Liver (tissue), 9 donors: ENCODE data around the gene PPP1R13B. TPM values are rescaled to one million over a fixed set of nuclear protein-coding genes. Genes with fewer than 3 reads are reported as not detected.

Experiments used
- DNase-seq: peaks from one replicate; pipeline ENCODE4 v3.0.0-alpha.2; 2017; ENCODE audit warnings: low spot score
- H3K27ac ChIP-seq, 2 donors: one replicate each; pipeline ENCODE4 v1.7.0; 2013; ENCODE audit warnings: inconsistent platforms in 2 of 2, low read length in 2 of 2, control low read depth in 1 of 2, low read depth in 1 of 2, mild to moderate bottlenecking in 1 of 2
- H3K27me3 ChIP-seq, 4 donors: one replicate each; pipeline versions ENCODE4 v1.6.1 to v1.7.0; 2013; ENCODE audit warnings: low read length in 3 of 4, inconsistent platforms in 1 of 4, mild to moderate bottlenecking in 1 of 4, moderate library complexity in 1 of 4; ENCODE audit not compliant: control insufficient read depth in 4 of 4, insufficient read depth in 4 of 4
- H3K36me3 ChIP-seq, 4 donors: one replicate each; pipeline versions ENCODE4 v1.6.1 to v1.7.0; 2013; ENCODE audit warnings: low read length in 3 of 4, mild to moderate bottlenecking in 3 of 4, low read depth in 1 of 4, moderate library complexity in 1 of 4; ENCODE audit not compliant: control insufficient read depth in 4 of 4, insufficient read depth in 3 of 4
- H3K4me1 ChIP-seq, 4 donors: one replicate each; pipeline versions ENCODE4 v1.6.1 to v1.7.0; 2013; ENCODE audit warnings: low read length in 3 of 4, mild to moderate bottlenecking in 3 of 4, moderate library complexity in 1 of 4; ENCODE audit not compliant: control insufficient read depth in 4 of 4, insufficient read depth in 4 of 4
- H3K4me3 ChIP-seq, 3 donors: one replicate each; pipeline versions ENCODE4 v1.6.1 to v1.7.0; 2013; ENCODE audit warnings: low read length in 3 of 3, control low read depth in 1 of 3, low read depth in 1 of 3, mild to moderate bottlenecking in 1 of 3
- H3K9ac ChIP-seq, 2 donors: one replicate each; pipeline ENCODE4 v1.7.0; 2013; ENCODE audit warnings: low read length in 2 of 2, mild to moderate bottlenecking in 2 of 2, moderate library complexity in 2 of 2, control low read depth in 1 of 2, low read depth in 1 of 2
- H3K9me3 ChIP-seq, 4 donors: one replicate each; pipeline versions ENCODE4 v1.6.1 to v1.7.0; 2013; ENCODE audit warnings: low read length in 3 of 4; ENCODE audit not compliant: control insufficient read depth in 4 of 4
- ATF3 ChIP-seq: IDR thresholded peaks from 2 replicates; pipeline ENCODE4 v1.6.1; 2016; ENCODE audit warnings: antibody characterized with exemption
- CTCF ChIP-seq: fragments of 150-350 bp; IDR thresholded peaks from 2 replicates; pipeline ENCODE4 v1.5.1; 2017; ENCODE audit warnings: improper control_type of control experiment, low read depth, low read length; ENCODE audit not compliant: missing input control
- EGR1 ChIP-seq, 2 donors: IDR thresholded peaks; 2 replicates each; pipeline ENCODE4 v1.6.1; 2016 to 2018; ENCODE audit warnings: antibody characterized with exemption in 2 of 2, low read depth in 2 of 2
- FOXA2 ChIP-seq: IDR thresholded peaks from 2 replicates; pipeline ENCODE4 v1.6.1; 2016; ENCODE audit warnings: antibody characterized with exemption
- GABPA ChIP-seq, 2 donors: IDR thresholded peaks in 1 of 2; conservative IDR thresholded peaks in 1 of 2; 2 replicates each; pipeline ENCODE4 v1.6.1; 2016; ENCODE audit warnings: antibody characterized with exemption in 2 of 2, mild to moderate bottlenecking in 1 of 2, moderate library complexity in 1 of 2
- HNF4A ChIP-seq, 2 donors: conservative IDR thresholded peaks; 2 replicates each; pipeline ENCODE4 v1.6.1; 2016; ENCODE audit warnings: antibody characterized with exemption in 2 of 2, mild to moderate bottlenecking in 2 of 2
- HNF4G ChIP-seq: IDR thresholded peaks from 2 replicates; pipeline ENCODE4 v1.6.1; 2016; ENCODE audit warnings: antibody characterized with exemption
- JUND ChIP-seq, 2 donors: IDR thresholded peaks; 2 replicates each; pipeline ENCODE4 v1.6.1; 2016; ENCODE audit warnings: antibody characterized with exemption in 2 of 2
- MAX ChIP-seq: IDR thresholded peaks from 2 replicates; pipeline ENCODE4 v1.6.1; 2016; ENCODE audit warnings: antibody characterized with exemption
- NR2F2 ChIP-seq: IDR thresholded peaks from 2 replicates; pipeline ENCODE4 v1.6.1; 2016; ENCODE audit warnings: antibody characterized with exemption
- RAD21 ChIP-seq, 2 donors: IDR thresholded peaks; 2 replicates each; pipeline ENCODE4 v1.6.1; 2016; ENCODE audit warnings: antibody characterized with exemption in 2 of 2, mild to moderate bottlenecking in 2 of 2
- RXRA ChIP-seq, 2 donors: IDR thresholded peaks; 2 replicates each; pipeline ENCODE4 v1.6.1; 2017 to 2018; ENCODE audit warnings: antibody characterized with exemption in 2 of 2, mild to moderate bottlenecking in 1 of 2
- SP1 ChIP-seq: IDR thresholded peaks from 2 replicates; pipeline ENCODE4 v1.6.1; 2018; ENCODE audit warnings: antibody characterized with exemption, mild to moderate bottlenecking
- TAF1 ChIP-seq: conservative IDR thresholded peaks from 2 replicates; pipeline ENCODE4 v1.6.1; 2016; ENCODE audit warnings: antibody characterized with exemption, mild to moderate bottlenecking
- YY1 ChIP-seq: IDR thresholded peaks from 2 replicates; pipeline ENCODE4 v1.6.1; 2016; ENCODE audit warnings: antibody characterized with exemption, mild to moderate bottlenecking
- WGBS: extraction: QIAGEN DNeasy Blood & Tissue Kit; methylation state at CpG from one replicate; pipeline ENCODE4 v1.1.7; 2013; 5-methylcytosine and 5-hydroxymethylcytosine counted together
- polyA plus RNA-seq, 2 donors: library from polyadenylated mRNA; stranded (reverse) in 1 of 2; unstranded in 1 of 2; fragments of 200-250 nt in 1 of 2; fragments of >200 nt in 1 of 2; fragmentation: Nextera tagmentation in 1 of 2; extraction: Ambion mirVana in 1 of 2; gene quantifications; one replicate each; pipeline versions ENCODE4 v1.2.1 to v1.2.3, GENCODE V29; 2013 to 2015
- total RNA-seq, 2 donors: library from RNA; depleted of rRNA; stranded (reverse); fragments of >200 nt; gene quantifications; one replicate each; pipeline ENCODE4 v1.2.3, GENCODE V29; 2014
- TF ChIP-seq, protein P1 (sequence below): IDR thresholded peaks from 2 replicates; pipeline ENCODE4 v1.6.1; 2016; ENCODE audit warnings: antibody characterized with exemption, mild to moderate bottlenecking
- TF ChIP-seq, protein P2 (sequence below): IDR thresholded peaks from 2 replicates; pipeline ENCODE4 v1.6.1; 2016; ENCODE audit warnings: antibody characterized with exemption
- donor health status: healthy.
- donor health status: healthy.
- donor health status: healthy.
- donor health status: healthy.
- donor health status: healthy.

Gene PPP1R13B
- total and polyA plus RNA-seq, 4 donors: 3.2 to 15.1 (median 5.1) TPM

GRCh38 chr14:103856105-103856504 is 8.7 kb upstream of the PPP1R13B start (continued):
- no peak for TF ChIP-seq GABPA (IDR thresholded peaks at IDR 0.05 in 1 of 2, conservative IDR thresholded peaks at IDR 0.05 in 1 of 2)
- TF ChIP-seq SP1: no peak
- TF ChIP-seq JUND (IDR thresholded peaks at IDR 0.05): no peak
- no peak for TF ChIP-seq EGR1 (IDR thresholded peaks at IDR 0.05; ENCODE audit: low read depth in 2 of 2)
- no peak for TF ChIP-seq NR2F2
- TF ChIP-seq, protein P1, sequence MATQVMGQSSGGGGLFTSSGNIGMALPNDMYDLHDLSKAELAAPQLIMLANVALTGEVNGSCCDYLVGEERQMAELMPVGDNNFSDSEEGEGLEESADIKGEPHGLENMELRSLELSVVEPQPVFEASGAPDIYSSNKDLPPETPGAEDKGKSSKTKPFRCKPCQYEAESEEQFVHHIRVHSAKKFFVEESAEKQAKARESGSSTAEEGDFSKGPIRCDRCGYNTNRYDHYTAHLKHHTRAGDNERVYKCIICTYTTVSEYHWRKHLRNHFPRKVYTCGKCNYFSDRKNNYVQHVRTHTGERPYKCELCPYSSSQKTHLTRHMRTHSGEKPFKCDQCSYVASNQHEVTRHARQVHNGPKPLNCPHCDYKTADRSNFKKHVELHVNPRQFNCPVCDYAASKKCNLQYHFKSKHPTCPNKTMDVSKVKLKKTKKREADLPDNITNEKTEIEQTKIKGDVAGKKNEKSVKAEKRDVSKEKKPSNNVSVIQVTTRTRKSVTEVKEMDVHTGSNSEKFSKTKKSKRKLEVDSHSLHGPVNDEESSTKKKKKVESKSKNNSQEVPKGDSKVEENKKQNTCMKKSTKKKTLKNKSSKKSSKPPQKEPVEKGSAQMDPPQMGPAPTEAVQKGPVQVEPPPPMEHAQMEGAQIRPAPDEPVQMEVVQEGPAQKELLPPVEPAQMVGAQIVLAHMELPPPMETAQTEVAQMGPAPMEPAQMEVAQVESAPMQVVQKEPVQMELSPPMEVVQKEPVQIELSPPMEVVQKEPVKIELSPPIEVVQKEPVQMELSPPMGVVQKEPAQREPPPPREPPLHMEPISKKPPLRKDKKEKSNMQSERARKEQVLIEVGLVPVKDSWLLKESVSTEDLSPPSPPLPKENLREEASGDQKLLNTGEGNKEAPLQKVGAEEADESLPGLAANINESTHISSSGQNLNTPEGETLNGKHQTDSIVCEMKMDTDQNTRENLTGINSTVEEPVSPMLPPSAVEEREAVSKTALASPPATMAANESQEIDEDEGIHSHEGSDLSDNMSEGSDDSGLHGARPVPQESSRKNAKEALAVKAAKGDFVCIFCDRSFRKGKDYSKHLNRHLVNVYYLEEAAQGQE: no peak
- TF ChIP-seq YY1: no peak

DNA sequence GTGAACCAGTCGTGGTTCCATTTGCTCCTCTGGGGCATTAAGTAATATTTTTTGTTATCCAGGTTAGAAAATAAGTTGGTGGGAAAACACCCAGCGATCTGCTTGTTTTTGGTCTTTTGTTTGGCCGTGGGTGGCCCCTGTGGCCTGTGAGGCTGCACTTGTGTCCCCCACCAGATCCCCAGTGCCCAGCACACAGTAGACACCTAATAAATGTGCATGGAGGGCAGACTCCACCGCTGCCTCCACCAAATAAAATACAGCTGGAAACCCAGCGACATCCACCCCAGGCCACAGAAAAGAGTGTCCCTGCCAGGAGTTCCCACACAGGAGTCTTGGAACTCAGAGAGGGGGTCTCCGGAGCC is 8.3 kb upstream of the PPP1R13B start:
- H3K4me1 ChIP-seq: peaks cover 0 to 4% (median 3%) of the 10 kb centered on the region in 4 donors

More for the DNA sequence above, 8.3 kb upstream of the PPP1R13B start:
- Histone ChIP-seq H3K4me3 (no peak overlapping the region), H3K9ac (no peak overlapping the region), H3K27ac (no peak overlapping the region), H3K27me3 (no peaks in the 10 kb centered on the region), H3K9me3 (no peaks in the 10 kb centered on the region), H3K36me3 (no peaks in the 10 kb centered on the region)
- no peak for DNase-seq
- no peak for TF ChIP-seq HNF4G
- no peak for TF ChIP-seq ATF3
- TF ChIP-seq, protein P1: no peak
- no peak for TF ChIP-seq FOXA2
- TF ChIP-seq YY1: no peak
- TF ChIP-seq, protein P2, sequence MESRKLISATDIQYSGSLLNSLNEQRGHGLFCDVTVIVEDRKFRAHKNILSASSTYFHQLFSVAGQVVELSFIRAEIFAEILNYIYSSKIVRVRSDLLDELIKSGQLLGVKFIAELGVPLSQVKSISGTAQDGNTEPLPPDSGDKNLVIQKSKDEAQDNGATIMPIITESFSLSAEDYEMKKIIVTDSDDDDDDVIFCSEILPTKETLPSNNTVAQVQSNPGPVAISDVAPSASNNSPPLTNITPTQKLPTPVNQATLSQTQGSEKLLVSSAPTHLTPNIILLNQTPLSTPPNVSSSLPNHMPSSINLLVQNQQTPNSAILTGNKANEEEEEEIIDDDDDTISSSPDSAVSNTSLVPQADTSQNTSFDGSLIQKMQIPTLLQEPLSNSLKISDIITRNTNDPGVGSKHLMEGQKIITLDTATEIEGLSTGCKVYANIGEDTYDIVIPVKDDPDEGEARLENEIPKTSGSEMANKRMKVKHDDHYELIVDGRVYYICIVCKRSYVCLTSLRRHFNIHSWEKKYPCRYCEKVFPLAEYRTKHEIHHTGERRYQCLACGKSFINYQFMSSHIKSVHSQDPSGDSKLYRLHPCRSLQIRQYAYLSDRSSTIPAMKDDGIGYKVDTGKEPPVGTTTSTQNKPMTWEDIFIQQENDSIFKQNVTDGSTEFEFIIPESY: no peak
- no peak for TF ChIP-seq TAF1
- no peak for TF ChIP-seq NR2F2
- no peak for TF ChIP-seq MAX
- TF ChIP-seq SP1: no peak
- no peak for TF ChIP-seq CTCF
- TF ChIP-seq HNF4A (conservative IDR thresholded peaks at IDR 0.05): no peak
- no peak for TF ChIP-seq RXRA (IDR thresholded peaks at IDR 0.05)
- TF ChIP-seq JUND (IDR thresholded peaks at IDR 0.05): no peak
- TF ChIP-seq RAD21 (IDR thresholded peaks at IDR 0.05): no peak
- 83% methylated on average over 6 of the region's 6 CpGs for WGBS
